HL-60 (cell line): ENCODE results near the gene OLR1.
"Not testable (repeated sequence)": the region's sequence is repeated elsewhere in the genome, so short reads cannot be mapped to it uniquely, and the experiment has no call there.

Experiments
- DNase-seq, 2 experiments: peaks; one replicate each; pipeline ENCODE4 v3.0.0-alpha.2; 2010 to 2020; ENCODE audit warnings: low read depth in 1 of 2, low spot score in 1 of 2
- H3K27ac ChIP-seq: fragments of 250-450 bp; sonication (Bioruptor Pico); replicated peaks from 2 replicates; pipeline ENCODE4 v1.5.1; 2020; ENCODE audit warnings: mild to moderate bottlenecking, moderate library complexity
- H3K27me3 ChIP-seq: fragments of 250-450 bp; sonication (Bioruptor Pico); 2 replicates; pipeline ENCODE4 v1.5.1; 2021; ENCODE audit warnings: mild to moderate bottlenecking, moderate library complexity; ENCODE audit not compliant: insufficient read depth, poor library complexity, severe bottlenecking
- H3K4me3 ChIP-seq: replicated peaks from 2 replicates; pipeline ENCODE4 v1.5.1; 2011; ENCODE audit warnings: mild to moderate bottlenecking, control low read depth, low read length; ENCODE audit not compliant: insufficient read depth
- CTCF ChIP-seq: IDR thresholded peaks from one replicate; pipeline ENCODE4 v1.5.1; 2011; ENCODE audit warnings: low read length, control low read depth, inconsistent platforms; ENCODE audit not compliant: insufficient read depth
- GABPA ChIP-seq: IDR thresholded peaks from 2 replicates; pipeline ENCODE4 v1.6.1; 2012; ENCODE audit warnings: low read depth
- POLR2AphosphoS5 ChIP-seq: IDR thresholded peaks from 2 replicates; pipeline ENCODE4 v1.6.1; 2012; ENCODE audit warnings: low read depth
- REST ChIP-seq: IDR thresholded peaks from 2 replicates; pipeline ENCODE4 v1.6.1; 2012; ENCODE audit warnings: low read depth; ENCODE audit not compliant: insufficient replicate concordance
- SPI1 ChIP-seq: IDR thresholded peaks from 2 replicates; pipeline ENCODE4 v1.6.1; 2012; ENCODE audit warnings: low read depth, mild to moderate bottlenecking, borderline replicate concordance

Gene OLR1

GRCh38 chr12:10189653-10190052, 17.7 kb upstream of the OLR1 start:
- peaks cover 3% of the 10 kb centered on the region for H3K27me3 ChIP-seq
- TF ChIP-seq GABPA (no peak), SPI1 (no peak), POLR2AphosphoS5 (no peak), REST (no peak), CTCF (no peak)
- no peak overlapping the region for H3K27ac ChIP-seq
- no peak overlapping the region for H3K4me3 ChIP-seq
- DNase-seq, result peak in 1 of 2 experiments; percentile 14

- peak; percentile 47 to 89 for DNase-seq
- peak overlapping the region; percentile 80 for H3K27ac ChIP-seq
- not testable (repeated sequence) for H3K27me3 ChIP-seq, H3K4me3 ChIP-seq
Measured at GRCh38 chr12:10186958-10187357, 15.0 kb upstream of the OLR1 start.

- peak overlapping the region; percentile 16 for H3K4me3 ChIP-seq
- peak; percentile 31 to 87 for DNase-seq
- peak; percentile 54; the same call in 1 of the 2 replicates for TF ChIP-seq SPI1
- no peak for TF ChIP-seq GABPA
- TF ChIP-seq REST, result peak; percentile 44
- no peak for TF ChIP-seq CTCF
- peak; percentile 83 for TF ChIP-seq POLR2AphosphoS5
- H3K27me3 ChIP-seq, result no peaks in the 10 kb centered on the region
- peak overlapping the region; percentile 80 for H3K27ac ChIP-seq
Measured at GRCh38 chr12:10186299-10186698, 14.4 kb upstream of the OLR1 start.

GRCh38 chr12:10184261-10184843, 12.4 kb upstream of the OLR1 start:
- peak overlapping the region; percentile 80 for H3K27ac ChIP-seq
- DNase-seq, result peak in 1 of 2 experiments; percentile 70
- no peak overlapping the region for H3K4me3 ChIP-seq
- no peaks in the 10 kb centered on the region for H3K27me3 ChIP-seq
- TF ChIP-seq POLR2AphosphoS5, result peak; percentile 38; the same call in 1 of the 2 replicates
- no peak for TF ChIP-seq REST
